Prostate gland (tissue), 2 donors: ENCODE data around the gene CLDN3. TPM values are rescaled to one million over a fixed set of nuclear protein-coding genes. Genes with fewer than 3 reads are reported as not detected.

Experiments used
- DNase-seq: peaks from one replicate; pipeline ENCODE4 v3.0.0-alpha.2; 2019; ENCODE audit warnings: low spot score
- H3K27ac ChIP-seq, 2 donors: fragments of 200-600 bp; sonication (generic); 2 replicates each; pipeline ENCODE4 v1.5.1; 2017 to 2019
- H3K27me3 ChIP-seq: fragments of 200-600 bp; sonication (generic); replicated peaks from 2 replicates; pipeline ENCODE4 v1.5.1; 2019; ENCODE audit not compliant: insufficient read depth
- H3K36me3 ChIP-seq, 2 donors: fragments of 200-600 bp; sonication (generic); 1 replicate in 1 of 2; 2 replicates in 1 of 2; pipeline versions ENCODE4 v1.5.1 to v1.8.1; 2017 to 2019
- H3K4me1 ChIP-seq: fragments of 200-600 bp; sonication (generic); replicated peaks from 2 replicates; pipeline ENCODE4 v1.5.1; 2019
- H3K4me3 ChIP-seq, 2 donors: fragments of 200-600 bp; sonication (generic); 2 replicates each; pipeline ENCODE4 v1.5.1; 2017 to 2019
- H3K9me3 ChIP-seq: fragments of 200-600 bp; sonication (generic); 2 replicates; pipeline ENCODE4 v1.5.1; 2017
- CTCF ChIP-seq, 4 experiments: fragments of 200-600 bp in 2 of 4; fragments of 450-650 bp in 2 of 4; sonication (generic) in 2 of 4; IDR thresholded peaks; 1 replicate in 3 of 4; 2 replicates in 1 of 4; pipeline ENCODE4 v1.5.1; 2016 to 2019; ENCODE audit warnings: antibody characterized with exemption in 4 of 4, mild to moderate bottlenecking in 2 of 4, moderate library complexity in 2 of 4
- POLR2A ChIP-seq: fragments of 450-650 bp; IDR thresholded peaks from one replicate; pipeline ENCODE4 v1.6.1; 2016; ENCODE audit warnings: antibody characterized with exemption, mild to moderate bottlenecking
- POLR2AphosphoS5 ChIP-seq: sonication (generic); formaldehyde crosslinking; IDR thresholded peaks from one replicate; pipeline ENCODE4 v1.6.1; 2017; ENCODE audit warnings: antibody characterized with exemption
- WGBS: methylation state at CpG from one replicate; pipeline ENCODE4 v1.1.5; 2018; 5-methylcytosine and 5-hydroxymethylcytosine counted together
- intact Hi-C: fragments of 100-400 bp; cut with DNase I; formaldehyde crosslinking; loops from one replicate; pipeline ENCODE4 v1.14.2; 2022
- total RNA-seq, 2 donors: library from RNA; depleted of rRNA; stranded (reverse); fragments of >200 nt; gene quantifications; one replicate each; pipeline ENCODE4 v1.1.0, GENCODE V29; 2016

The CLDN3 gene
- total RNA-seq, 2 donors from 2014 or later: 156 to 176 TPM

GRCh38 chr7:73761854-73762658 lies 8.0 kb downstream of the CLDN3 start:
- Histone ChIP-seq H3K4me1 (no peaks in the 10 kb centered on the region), H3K9me3 (no peaks in the 10 kb centered on the region), H3K27ac (no peak overlapping the region), H3K27me3 (no peaks in the 10 kb centered on the region), H3K4me3 (no peak overlapping the region), H3K36me3 (no peaks in the 10 kb centered on the region)
- intact Hi-C loops: no loop called here
- 61% methylated on average over 8 of the region's 8 CpGs for WGBS
- no peak for TF ChIP-seq POLR2AphosphoS5
- TF ChIP-seq POLR2A: no peak
- no peak for TF ChIP-seq CTCF (IDR thresholded peaks at IDR 0.05)
- DNase-seq: no peak

- peak; percentile 82 for DNase-seq
Measured at GRCh38 chr7:73758581-73759138, 11.4 kb downstream of the CLDN3 start.

GRCh38 chr7:73749931-73750776 lies 19.9 kb downstream of the CLDN3 start:
- peak; percentile 75 for TF ChIP-seq POLR2AphosphoS5
- no peak for TF ChIP-seq POLR2A
- H3K4me1 ChIP-seq: peaks cover 16% of the 10 kb centered on the region
- peak overlapping the region; percentile 76 to 92 for H3K27ac ChIP-seq
- no peaks in the 10 kb centered on the region for H3K9me3 ChIP-seq
- H3K4me3 ChIP-seq: no peak overlapping the region
- 49% methylated on average over 16 of the region's 16 CpGs for WGBS
- peak; percentile 71 for DNase-seq
- no peaks in the 10 kb centered on the region for H3K36me3 ChIP-seq
- intact Hi-C loops: no loop called here
- no peaks in the 10 kb centered on the region for H3K27me3 ChIP-seq

More at GRCh38 chr7:73758581-73759138, 11.4 kb downstream of the CLDN3 start:
- no peaks in the 10 kb centered on the region for H3K9me3 ChIP-seq
- intact Hi-C loops: no loop called here
- WGBS: 78% methylated on average over 6 of the region's 7 CpGs
- no peaks in the 10 kb centered on the region for H3K4me1 ChIP-seq
- TF ChIP-seq POLR2A (no peak), CTCF (IDR thresholded peaks at IDR 0.05) (no peak), POLR2AphosphoS5 (peak; percentile 93)
- H3K4me3 ChIP-seq: no peak overlapping the region
- H3K27me3 ChIP-seq: no peaks in the 10 kb centered on the region
- peak overlapping the region; percentile 84 to 92 for H3K27ac ChIP-seq
- no peaks in the 10 kb centered on the region for H3K36me3 ChIP-seq

- Histone ChIP-seq H3K36me3 (no peaks in the 10 kb centered on the region), H3K27ac (peak overlapping the region; percentile 77 to 92), H3K9me3 (no peaks in the 10 kb centered on the region), H3K4me1 (peaks cover 30% of the 10 kb centered on the region), H3K4me3 (no peak overlapping the region), H3K27me3 (no peaks in the 10 kb centered on the region)
- DNase-seq: peak; percentile 87
- TF ChIP-seq POLR2AphosphoS5: peak; percentile 93
- no peak for TF ChIP-seq POLR2A
- TF ChIP-seq CTCF (IDR thresholded peaks at IDR 0.05): peak in 1 of 4 experiments; percentile 4
- 13% methylated on average over 4 of the region's 4 CpGs for WGBS
- intact Hi-C loops: no loop called here
Measured at GRCh38 chr7:73746378-73746777, 23.7 kb downstream of the CLDN3 start.
